Putamen (tissue), 1 donor: ENCODE measurements around the gene OGFOD3.
"Not testable (repeated sequence)": the region's sequence is repeated elsewhere in the genome, so short reads cannot be mapped to it uniquely, and the experiment has no call there.

Source experiments
- DNase-seq: peaks from one replicate; pipeline ENCODE4 v3.0.0-alpha.2; 2016; ENCODE audit warnings: low spot score

Gene OGFOD3

DNA sequence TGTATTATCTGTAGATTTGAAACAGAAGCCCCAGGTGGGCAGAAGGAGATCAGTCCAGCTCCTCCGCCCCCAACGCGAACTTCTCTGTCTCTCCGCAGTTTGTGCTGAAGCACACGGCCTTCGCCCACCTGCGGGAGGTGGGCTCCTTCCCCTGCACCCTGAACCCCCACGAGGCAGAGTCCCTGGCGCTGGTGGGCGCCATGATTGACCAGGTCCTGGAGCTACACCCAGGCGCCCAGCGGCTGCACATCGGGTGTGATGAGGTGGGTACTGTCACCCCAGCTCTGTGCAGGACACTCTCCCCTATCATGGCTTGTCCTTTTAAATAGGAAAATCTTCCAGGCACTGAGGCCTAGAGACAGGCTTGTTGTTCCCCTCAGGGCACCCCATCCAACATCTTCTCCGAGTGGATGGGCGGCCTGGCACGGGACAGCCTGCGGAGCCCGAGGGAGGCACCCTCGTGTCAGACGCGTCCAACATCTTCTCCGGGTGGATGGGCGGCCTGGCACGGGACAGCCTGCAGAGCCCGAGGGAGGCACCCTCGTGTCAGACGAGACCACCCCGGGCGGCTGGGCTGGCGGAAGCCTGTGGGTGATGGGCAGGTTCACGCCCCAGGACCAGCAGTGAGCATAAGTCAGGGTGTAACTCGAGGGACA lies 15.3 kb upstream of the OGFOD3 start:
- DNase-seq = no peak

DNA sequence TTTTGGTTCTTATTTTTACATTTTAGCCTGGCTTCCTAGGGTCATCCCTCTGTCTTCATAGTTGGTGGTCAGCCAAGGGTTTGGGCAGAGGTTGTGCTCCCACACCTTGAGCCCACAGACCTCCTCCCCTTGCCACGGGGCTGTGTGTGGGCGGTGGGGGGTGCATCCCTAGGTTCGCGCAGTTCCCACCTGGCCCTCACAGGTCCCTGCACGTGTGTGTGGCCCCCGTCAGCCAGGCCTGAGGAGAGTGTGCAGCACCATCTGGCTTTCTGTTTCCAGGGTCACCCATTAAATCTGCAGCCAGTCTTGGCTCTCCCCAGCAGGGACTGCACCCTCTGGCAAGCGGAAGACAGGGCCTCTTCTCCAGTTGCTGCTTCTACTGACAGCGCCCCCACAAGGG lies 13.6 kb upstream of the OGFOD3 start:
- no peak for DNase-seq

DNA sequence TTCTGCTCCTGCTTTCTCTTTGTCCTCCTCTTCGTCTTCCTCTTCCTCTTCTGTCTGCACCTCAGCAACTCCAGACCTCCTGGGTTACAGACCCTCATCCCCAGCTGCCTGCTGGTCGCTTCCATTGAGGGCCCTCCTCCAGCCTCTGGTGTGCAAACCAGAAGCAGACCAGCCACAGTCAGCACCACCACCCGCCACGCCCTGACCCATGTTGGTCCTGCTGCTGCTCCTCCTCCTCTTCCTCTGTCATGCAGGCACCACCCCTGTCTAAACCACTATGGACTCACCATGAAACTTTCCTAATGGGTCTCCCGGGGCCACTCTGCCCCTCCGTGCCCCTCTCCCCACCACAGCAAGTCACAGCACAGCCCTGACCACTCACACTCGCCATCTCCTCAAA lies 11.4 kb upstream of the OGFOD3 start:
- DNase-seq = no peak

DNA sequence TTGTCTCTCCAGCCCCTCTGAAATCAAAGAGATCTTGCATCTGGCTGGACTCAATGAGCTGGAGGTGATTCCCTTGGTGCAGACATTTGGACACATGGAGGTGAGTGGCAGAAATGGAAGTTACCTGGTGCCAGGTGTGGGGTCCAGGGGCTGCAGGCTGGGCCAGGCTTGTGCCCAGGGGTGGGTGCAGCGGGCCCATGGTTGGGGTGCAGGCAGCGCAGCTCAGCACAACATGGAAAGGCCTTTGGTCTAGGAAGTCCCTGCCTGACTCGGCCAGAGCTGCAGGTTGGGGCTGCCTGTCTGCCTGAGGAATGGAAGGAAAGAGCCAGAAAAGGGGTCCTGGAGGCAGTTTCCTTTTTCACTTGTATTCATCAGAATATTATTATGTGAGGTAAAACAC lies 10.2 kb upstream of the OGFOD3 start:
- DNase-seq = no peak

DNA sequence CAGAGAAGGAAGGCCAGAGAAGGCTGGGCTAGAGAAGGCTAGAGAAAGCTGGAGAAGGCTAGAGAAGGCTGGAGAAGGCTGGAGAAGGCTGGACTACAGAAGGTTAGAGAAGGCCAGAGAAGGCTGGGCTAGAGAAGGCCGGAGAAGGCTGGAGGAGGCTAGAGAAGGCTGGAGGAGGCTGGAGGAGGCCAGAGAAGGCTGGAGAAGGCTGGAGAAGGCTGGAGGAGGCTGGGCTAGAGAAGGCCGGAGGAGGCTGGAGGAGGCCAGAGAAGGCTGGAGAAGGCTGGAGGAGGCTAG lies 6.4 kb upstream of the OGFOD3 start:
- DNase-seq = no peak

DNA sequence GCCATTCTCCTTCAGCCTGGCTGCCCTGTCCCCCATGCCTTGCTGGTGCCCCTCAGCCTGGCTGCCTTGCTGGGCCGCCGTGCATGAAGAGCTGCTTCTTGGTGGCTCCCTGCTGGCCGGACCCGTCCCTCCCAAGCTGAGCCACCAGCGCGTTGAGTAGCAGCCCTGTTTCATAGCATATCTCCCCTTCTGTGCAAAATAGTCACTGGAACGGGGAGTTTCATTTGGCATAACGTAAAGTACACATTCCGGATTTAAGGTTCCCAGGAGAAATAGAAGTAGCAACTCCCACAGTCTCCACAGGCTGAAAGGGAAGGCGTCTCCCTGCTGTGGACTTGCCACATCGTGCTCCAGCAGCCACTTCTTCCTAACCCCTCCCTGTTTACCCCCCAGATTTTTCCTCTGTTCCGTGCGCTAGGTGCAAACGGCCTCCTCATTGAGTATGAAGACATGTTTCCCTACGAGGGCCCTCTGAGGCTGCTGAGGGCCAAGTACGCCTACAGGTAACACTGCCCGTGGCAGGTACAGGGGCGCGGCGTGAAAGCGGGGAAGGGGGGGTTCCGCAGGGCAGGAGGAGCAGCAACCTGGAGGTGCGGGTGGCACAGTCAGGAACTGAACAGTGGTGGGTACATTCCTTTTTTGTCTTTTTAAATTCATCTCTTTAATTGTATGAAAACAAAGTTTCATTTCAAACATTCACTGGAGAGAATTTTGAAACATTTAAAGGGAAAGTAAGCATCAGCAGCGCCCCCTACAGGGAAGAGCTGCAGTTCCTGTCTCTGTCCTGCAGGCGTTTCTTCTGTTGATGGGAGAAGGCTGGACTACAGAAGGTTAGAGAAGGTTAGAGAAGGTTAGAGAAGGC lies 5.8 kb upstream of the OGFOD3 start:
- no peak for DNase-seq

DNA sequence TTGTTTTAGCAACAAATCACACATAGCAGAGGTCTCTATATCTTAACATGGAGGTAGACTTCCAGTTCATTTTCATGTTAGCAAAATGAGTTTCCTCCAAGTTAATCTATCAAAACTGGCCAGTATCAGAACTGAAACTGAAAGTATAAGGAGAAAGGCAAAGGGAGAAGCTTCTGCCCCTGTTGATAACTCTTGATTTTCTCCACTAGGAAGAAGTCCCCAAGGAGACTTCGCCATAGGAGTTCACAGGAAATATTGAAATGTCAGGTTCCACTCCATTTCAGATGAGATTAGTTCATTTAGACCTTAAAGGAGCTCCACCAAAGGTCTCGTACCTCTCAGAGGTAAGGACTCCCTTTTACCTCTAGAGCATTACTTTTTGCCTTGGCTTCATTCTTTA lies 1.2 kb upstream of the OGFOD3 start:
- DNase-seq = no peak

DNA sequence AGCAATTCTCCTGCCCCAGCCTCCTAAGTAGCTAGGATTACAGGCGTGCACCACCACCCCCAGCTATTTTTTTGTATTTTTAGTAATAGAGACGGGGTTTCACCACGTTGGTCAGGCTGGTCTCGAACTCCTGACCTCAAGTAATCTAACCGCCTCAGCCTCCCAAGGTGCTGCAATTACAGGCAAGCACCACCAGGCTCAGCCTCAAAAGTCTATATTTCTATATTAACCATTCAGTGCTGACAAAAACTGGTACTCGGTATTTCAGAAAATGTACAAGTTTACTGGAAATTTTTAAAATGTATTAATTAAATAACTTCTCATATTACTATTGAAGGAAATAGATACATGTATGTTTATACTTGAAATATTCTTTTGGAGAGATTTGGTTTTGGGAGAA lies 1.6 kb downstream of the OGFOD3 start:
- no peak for DNase-seq

DNA sequence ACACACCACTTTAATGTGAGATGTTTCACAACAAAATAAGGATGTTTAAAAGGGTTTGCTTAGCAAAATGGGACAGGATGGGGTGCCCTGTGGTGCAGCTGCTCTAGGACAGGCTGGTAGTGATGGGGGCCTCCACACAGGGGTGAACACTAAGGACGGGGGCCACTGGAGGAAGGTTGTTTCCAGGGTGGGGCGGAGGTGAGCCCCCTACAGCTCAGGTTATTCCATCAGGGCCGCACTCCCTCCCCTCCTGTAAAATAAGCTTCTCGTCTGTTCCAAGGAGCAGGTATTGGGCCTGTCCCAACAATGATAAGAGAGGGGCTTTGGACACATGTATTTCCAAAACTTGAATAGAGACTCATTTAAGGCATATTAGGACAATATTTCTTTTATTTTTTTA lies 2.1 kb downstream of the OGFOD3 start:
- DNase-seq = no peak

DNA sequence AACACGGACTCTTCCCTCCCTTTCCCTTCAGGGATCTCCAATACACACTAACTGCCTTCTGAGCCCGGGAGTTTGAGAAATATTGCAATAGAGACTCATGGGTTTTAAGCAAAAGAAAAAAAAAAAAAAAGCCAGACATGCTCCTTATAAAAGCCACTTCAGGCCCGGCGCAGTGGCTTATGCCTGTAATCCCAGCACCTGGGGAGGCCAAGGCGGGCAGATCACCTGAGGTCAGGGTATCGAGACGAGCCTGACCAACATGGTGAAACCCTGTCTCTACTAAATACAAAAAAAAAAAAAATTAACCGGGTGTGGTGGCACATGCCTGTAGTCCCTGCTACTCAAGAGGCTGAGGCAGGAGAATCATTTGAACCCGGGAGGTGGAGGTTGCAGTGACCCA lies 2.6 kb downstream of the OGFOD3 start:
- no peak for DNase-seq

DNA sequence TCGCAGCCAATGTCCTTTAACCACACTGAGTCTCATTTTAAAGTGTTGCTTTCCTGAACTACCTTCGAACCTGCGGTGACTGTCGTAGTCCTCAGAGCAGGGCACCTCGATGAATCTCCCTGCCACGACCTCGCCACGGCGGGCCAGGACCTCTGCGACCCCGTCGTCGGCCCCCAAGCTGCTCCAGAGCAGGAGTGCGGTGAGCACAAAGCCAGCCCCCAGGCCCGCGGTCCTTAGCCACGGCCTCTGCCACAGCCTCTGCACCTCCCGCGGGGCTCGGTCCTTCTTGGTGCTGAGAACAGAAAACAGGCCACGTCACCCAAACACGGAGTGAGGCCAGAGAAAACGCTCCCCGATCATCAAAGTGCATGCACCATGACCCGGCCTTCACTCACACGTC lies 3.0 kb downstream of the OGFOD3 start:
- no peak for DNase-seq

DNA sequence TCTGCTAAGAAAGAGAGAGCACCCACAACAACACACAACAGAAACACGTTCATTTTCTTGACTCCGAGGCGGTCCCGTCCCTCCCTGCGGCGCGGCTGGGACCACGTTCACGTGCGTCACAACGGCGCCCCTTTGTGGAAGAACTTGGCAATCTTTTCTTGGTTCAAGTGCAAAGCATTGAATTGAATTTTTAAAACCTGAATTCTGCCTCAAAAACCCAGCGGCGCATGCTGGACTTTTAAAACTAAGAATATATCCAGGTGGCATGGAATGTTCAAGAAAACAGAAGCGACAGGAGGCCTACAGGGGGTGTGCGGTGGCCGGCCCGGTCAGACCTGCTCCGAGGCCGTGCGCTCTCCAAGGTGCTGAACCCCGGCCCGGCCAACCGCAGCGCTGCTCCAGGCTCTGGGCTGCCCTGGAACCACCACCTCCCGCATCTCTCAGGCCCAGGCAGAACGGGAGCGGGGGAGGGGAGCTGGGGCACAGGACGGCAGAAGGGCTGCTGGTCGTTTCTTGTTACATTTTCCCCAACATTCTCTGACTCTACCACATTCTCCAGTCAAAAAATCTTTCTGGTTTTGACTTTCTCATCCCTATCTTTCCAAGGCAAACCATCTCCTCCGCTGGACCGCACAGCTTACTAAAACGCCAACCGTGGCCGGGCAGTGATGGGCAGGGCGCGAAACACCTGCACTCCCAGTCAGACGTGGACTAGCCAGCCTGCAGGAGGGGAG lies 3.7 kb downstream of the OGFOD3 start:
- DNase-seq = peak; percentile 47

DNA sequence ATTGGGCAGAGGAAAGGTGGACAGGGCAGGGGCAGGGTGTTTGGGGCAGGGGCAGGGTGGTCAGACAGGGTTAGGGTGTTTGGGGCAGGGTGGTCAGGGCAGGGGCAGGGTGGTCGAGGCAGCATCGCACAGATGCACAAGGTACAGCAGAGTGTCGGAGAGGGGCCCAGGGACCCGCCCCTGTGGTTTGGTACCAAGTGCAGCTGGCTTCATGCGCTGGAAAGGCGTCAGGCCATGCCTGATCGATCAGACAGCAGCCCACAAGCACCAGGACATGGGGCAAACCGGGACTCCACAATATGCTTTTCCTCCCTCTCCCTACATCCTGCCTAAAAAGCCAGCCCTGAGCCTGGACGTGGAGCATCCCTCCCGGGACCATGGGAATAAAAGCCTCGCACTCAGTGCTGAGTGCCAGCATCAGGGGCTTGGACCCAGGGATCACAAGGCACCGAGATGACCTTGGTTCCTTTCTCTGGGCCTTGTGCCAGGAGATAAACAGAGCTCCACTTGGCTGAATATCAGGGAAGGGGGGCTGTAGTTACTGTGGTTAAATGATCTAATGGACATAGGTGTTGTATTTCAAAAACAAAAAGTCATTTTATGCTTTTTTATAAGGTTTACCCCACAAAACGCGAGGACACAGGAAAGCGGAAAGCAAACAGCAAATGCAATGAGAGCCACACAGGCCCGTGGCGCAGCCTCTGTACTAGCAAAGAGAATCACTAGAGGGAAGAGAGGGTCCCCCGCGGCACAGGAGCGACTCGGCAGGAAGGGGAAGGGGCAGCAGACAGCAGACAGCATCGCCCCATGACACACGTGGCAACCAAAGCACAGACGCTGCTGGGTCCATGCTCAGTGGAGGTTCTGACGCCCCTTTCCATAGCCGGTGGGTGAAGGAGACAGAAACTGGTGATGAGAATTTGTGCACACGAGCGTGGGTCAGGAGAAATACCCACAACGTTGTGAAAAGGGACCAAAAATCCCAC lies 5.6 kb downstream of the OGFOD3 start:
- DNase-seq = no peak

DNA sequence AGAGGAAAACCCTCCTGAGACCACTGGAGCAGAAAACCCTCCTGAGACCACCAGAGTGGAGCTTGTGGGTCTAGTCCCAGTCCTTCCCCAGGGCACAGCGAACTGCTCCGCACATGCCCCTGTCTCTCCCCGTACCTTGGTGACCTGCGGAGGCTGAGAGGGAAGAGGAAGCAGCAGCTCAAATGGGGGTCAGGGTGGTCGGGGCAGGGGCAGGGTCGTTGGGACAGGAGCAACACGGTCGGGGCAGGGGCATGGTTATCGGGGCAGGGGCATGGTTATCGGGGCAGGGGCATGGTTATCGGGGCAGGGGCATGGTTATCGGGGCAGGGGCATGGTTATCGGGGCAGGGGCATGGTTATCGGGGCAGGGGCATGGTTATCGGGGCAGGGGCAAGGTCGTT lies 6.3 kb downstream of the OGFOD3 start:
- DNase-seq = not testable (repeated sequence)

DNA sequence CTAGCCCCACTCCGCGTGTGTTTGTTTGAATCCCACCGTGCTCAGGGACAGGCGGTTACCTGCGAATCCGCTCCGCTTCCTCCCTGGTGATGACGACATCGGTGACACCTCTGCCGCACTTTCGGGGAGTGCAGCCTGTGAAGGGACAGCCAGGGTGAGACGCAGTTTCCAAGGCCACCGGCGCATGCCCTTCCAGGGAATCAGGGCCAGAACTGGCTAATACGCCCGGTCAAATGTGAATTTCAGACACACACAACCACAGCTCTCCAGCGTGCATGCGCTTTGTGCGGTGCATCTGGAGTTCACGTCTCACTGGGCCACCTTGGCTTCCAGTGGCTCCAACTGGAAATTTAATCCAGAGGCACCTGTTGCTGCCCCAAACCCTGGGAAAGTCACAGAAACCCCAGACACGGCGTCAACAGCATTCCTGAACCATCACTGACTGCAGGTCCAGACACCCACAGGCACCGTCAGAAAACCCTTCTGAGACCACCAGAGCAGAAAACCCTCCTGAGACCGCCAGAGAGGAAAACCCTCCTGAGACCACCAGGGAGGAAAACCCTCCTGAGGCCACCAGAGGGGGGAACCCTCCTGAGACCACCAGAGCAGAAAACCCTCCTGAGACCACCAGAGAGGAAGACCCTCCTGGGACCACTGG lies 6.9 kb downstream of the OGFOD3 start:
- DNase-seq = no peak

DNA sequence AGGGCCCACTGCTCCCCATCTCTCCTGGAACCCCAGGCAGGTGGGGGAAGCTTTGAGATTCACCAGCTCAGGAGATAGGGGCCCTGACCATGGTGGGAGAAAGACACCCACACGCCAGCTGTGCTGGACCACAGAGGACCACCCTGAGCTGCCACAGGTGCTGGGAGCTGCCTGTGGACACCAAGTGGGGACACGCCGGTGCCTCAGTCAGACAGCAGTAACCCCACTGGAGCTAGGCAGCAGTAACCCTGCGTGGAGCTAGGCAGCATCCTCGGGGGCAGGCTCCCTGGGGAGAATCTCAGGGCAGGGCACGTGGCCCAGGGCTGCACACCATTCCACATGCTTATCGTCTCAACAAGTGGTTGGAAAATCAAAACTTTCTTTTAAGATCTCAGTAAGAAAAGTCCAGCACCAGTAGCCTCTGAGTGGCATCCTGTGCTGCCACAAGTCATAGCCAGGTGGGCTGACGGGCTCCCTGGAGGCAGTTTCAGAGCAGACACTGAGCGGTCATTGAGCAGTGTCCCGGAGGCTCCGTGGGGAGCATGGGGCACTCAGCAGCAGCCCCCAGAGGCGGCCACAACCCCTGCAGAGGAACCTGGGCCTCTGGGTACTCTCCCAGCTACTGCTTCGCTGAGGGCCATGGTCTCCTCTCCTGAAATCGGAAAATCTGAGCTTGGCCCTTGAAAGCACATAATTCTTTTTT lies 8.2 kb downstream of the OGFOD3 start:
- DNase-seq = no peak

DNA sequence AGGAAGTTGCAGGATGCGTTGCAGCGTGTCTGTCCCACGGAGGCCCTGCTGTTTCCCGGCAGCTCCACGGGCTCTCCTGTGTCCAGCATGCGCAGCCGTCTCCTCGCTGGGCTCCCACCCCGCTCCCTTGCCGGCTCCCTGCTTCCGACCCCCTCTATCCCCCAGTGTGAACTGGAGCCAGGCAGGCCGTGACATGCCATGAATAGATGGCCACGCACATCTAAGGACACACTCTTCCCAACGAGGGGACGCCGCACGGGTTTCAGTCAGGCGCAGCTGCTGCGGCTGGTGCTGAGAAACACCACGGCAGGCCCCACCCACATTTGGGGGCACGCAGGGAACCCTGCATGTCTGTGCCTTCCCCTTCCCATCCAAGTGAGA lies 9.5 kb downstream of the OGFOD3 start:
- no peak for DNase-seq

DNA sequence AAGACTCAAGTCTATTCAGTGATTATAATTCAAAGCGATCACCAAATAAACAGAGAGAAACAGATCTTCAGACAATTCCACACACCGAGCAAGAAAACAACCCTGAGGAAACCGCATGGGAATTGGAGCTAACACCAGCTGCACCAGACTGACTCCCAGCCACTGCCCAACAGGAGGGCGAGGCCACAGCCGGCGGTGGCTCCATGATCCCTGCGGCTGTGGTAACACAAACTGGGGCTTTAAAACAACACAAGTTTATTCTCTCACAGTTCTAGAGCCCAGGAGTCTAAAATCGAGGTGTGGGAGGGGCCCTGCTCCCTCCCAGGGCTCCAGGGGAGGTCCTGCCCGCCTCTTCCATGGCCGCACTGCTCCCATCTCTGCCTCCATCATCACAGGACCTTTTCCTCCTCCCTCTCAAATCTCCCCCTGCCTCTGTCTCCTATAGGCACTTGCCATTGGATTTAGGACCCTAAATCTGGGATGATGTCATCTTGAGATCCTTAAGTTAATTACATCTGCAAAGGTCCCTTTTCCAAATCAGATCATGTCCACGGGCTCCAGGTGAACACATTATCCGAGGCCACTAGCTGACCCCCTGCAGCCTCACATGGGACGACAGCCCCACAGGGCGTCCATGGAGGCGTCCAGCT lies 10.0 kb downstream of the OGFOD3 start:
- no peak for DNase-seq

DNA sequence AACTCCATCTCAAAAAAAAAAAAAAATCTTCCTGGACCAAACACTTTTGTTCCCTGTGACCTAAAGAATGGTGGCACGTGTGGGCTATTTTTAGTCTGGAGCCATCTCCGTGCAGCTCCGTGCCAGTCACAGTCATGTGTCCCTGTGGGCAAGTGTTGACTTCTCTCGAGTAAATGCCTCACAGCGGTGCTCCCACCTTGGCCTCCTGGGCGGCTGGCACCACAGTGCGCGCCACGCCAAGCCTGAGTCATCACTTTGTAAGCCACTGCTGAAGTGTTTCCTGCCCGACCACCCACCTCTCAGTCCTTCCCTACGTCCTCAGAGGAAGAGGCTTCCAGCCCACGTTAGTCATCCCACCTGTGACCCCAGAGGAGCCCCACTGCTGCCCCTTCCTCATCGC lies 11.1 kb downstream of the OGFOD3 start:
- no peak for DNase-seq

DNA sequence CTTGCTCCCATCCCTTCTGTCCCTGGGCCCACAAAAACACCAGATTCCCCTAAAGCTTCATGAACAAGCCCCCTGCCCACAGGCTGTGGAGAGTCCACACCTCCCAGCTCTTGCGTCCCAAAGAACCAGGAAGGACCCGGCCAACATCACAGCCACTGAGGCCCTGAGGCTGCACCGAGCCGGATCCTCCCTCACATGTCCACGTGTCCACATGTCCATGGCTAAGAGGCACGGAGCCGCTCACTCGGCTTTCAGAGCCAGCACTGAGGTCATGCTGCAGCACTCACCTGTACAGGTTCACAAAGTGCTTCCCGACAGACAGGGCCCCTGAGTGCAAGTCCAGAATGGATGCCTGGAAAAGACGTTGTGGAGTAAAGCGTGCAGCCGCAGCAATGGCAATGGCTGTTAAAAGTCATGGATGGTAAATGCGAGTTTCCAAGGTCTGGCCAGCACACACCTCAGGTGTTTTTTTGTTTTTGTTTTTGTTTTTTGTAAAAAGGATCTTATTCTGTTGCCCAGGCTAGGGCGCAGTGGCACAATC lies 12.2 kb downstream of the OGFOD3 start:
- DNase-seq = no peak
